PC-9 (cell line): Measurements from ENCODE around the gene PCNA.

Experiments
- EZH2 ChIP-seq: fragments of 200-600 bp; sonication (generic); IDR thresholded peaks from 2 replicates; pipeline ENCODE4 v1.8.0; 2017; ENCODE audit warnings: antibody characterized with exemption, low read depth
- TF ChIP-seq, protein P1 (sequence below): fragments of 200-600 bp; sonication (generic); conservative IDR thresholded peaks from 2 replicates; pipeline ENCODE4 v1.6.1; 2017; ENCODE audit warnings: mixed run types, antibody characterized with exemption, mild to moderate bottlenecking, moderate library complexity

GRCh38 chr20:5131502-5131901, 11.7 kb upstream of the PCNA start:
- TF ChIP-seq, protein P1, sequence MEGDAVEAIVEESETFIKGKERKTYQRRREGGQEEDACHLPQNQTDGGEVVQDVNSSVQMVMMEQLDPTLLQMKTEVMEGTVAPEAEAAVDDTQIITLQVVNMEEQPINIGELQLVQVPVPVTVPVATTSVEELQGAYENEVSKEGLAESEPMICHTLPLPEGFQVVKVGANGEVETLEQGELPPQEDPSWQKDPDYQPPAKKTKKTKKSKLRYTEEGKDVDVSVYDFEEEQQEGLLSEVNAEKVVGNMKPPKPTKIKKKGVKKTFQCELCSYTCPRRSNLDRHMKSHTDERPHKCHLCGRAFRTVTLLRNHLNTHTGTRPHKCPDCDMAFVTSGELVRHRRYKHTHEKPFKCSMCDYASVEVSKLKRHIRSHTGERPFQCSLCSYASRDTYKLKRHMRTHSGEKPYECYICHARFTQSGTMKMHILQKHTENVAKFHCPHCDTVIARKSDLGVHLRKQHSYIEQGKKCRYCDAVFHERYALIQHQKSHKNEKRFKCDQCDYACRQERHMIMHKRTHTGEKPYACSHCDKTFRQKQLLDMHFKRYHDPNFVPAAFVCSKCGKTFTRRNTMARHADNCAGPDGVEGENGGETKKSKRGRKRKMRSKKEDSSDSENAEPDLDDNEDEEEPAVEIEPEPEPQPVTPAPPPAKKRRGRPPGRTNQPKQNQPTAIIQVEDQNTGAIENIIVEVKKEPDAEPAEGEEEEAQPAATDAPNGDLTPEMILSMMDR, result no peak
- no peak for TF ChIP-seq EZH2
